Esophagus squamous epithelium (tissue), 4 donors: Measurements from ENCODE around the gene LRRC8C.

Experiments
- POLR2A ChIP-seq, 4 donors: fragments of 450-650 bp; IDR thresholded peaks; one replicate each; pipeline ENCODE4 v1.6.1; 2017; ENCODE audit warnings: antibody characterized with exemption in 4 of 4, mild to moderate bottlenecking in 4 of 4, moderate library complexity in 3 of 4
- TF ChIP-seq, protein P1 (sequence below), 6 experiments: fragments of 450-650 bp in 4 of 6; fragments of 200-600 bp in 2 of 6; sonication (generic) in 2 of 6; IDR thresholded peaks; one replicate each; pipeline ENCODE4 v1.5.1; 2016 to 2019; ENCODE audit warnings: antibody characterized with exemption in 6 of 6, mild to moderate bottlenecking in 4 of 6, moderate library complexity in 4 of 6

GRCh38 chr1:89588480-89588879, 44.4 kb upstream of the LRRC8C start:
- TF ChIP-seq POLR2A (IDR thresholded peaks at IDR 0.05) = no peak
- TF ChIP-seq, protein P1, sequence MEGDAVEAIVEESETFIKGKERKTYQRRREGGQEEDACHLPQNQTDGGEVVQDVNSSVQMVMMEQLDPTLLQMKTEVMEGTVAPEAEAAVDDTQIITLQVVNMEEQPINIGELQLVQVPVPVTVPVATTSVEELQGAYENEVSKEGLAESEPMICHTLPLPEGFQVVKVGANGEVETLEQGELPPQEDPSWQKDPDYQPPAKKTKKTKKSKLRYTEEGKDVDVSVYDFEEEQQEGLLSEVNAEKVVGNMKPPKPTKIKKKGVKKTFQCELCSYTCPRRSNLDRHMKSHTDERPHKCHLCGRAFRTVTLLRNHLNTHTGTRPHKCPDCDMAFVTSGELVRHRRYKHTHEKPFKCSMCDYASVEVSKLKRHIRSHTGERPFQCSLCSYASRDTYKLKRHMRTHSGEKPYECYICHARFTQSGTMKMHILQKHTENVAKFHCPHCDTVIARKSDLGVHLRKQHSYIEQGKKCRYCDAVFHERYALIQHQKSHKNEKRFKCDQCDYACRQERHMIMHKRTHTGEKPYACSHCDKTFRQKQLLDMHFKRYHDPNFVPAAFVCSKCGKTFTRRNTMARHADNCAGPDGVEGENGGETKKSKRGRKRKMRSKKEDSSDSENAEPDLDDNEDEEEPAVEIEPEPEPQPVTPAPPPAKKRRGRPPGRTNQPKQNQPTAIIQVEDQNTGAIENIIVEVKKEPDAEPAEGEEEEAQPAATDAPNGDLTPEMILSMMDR (IDR thresholded peaks at IDR 0.05) = no peak
